Thoracic aorta (tissue), 2 donors: Measurements from ENCODE around the gene PKM. TPM values are rescaled to one million over a fixed set of nuclear protein-coding genes. Genes with fewer than 3 reads are reported as not detected.

Experiments
- ATAC-seq: fragments of 150-250 bp; one replicate; pipeline ENCODE4 v1.8.0; 2017; ENCODE audit warnings: low read depth; ENCODE audit not compliant: insufficient number of reproducible peaks, low FRiP score
- DNase-seq: peaks from one replicate; pipeline ENCODE4 v3.0.0-alpha.2; 2020; ENCODE audit warnings: low spot score
- H3K27ac ChIP-seq, 2 donors: fragments of 200-600 bp; sonication (generic); 1 replicate in 1 of 2; 2 replicates in 1 of 2; pipeline ENCODE4 v1.5.1; 2016; ENCODE audit warnings: mild to moderate bottlenecking in 2 of 2, moderate library complexity in 2 of 2
- H3K27me3 ChIP-seq: fragments of 200-600 bp; sonication (generic); replicated peaks from 2 replicates; pipeline ENCODE4 v1.6.0; 2016; ENCODE audit warnings: mild to moderate bottlenecking; ENCODE audit not compliant: insufficient read depth
- H3K36me3 ChIP-seq: fragments of 200-600 bp; sonication (generic); one replicate; pipeline ENCODE4 v1.5.1; 2016
- H3K4me1 ChIP-seq, 2 donors: fragments of 200-600 bp; sonication (generic); 1 replicate in 1 of 2; 2 replicates in 1 of 2; pipeline versions ENCODE4 v1.5.1 to v1.6.0; 2016; ENCODE audit warnings: low read depth in 2 of 2, mild to moderate bottlenecking in 1 of 2; ENCODE audit not compliant: control insufficient read depth in 1 of 2
- H3K4me3 ChIP-seq: fragments of 200-600 bp; sonication (generic); 2 replicates; pipeline ENCODE4 v1.5.1; 2016; ENCODE audit warnings: mild to moderate bottlenecking
- H3K9me3 ChIP-seq: fragments of 200-600 bp; sonication (generic); 2 replicates; pipeline ENCODE4 v1.5.1; 2016
- total RNA-seq, 2 donors: library from RNA; depleted of rRNA; stranded (reverse); fragments of >200 nt; gene quantifications; one replicate each; pipeline versions ENCODE4 v1.1.0 to v1.2.3, GENCODE V29; 2016
- TF ChIP-seq, protein P1 (sequence below): fragments of 200-600 bp; sonication (generic); IDR thresholded peaks from one replicate; pipeline ENCODE4 v1.5.1; 2019; ENCODE audit warnings: antibody characterized with exemption

The PKM gene
- total RNA-seq, 2 donors from 2014 or later, result 515 to 544 TPM

GRCh38 chr15:72272997-72273352 lies 42.0 kb upstream of the PKM start:
- H3K27me3 ChIP-seq, result no peaks in the 10 kb centered on the region
- no peaks in the 10 kb centered on the region for H3K9me3 ChIP-seq
- no peak for ATAC-seq
- H3K4me1 ChIP-seq, result peaks cover 15 to 23% of the 10 kb centered on the region in 2 donors
- TF ChIP-seq, protein P1, sequence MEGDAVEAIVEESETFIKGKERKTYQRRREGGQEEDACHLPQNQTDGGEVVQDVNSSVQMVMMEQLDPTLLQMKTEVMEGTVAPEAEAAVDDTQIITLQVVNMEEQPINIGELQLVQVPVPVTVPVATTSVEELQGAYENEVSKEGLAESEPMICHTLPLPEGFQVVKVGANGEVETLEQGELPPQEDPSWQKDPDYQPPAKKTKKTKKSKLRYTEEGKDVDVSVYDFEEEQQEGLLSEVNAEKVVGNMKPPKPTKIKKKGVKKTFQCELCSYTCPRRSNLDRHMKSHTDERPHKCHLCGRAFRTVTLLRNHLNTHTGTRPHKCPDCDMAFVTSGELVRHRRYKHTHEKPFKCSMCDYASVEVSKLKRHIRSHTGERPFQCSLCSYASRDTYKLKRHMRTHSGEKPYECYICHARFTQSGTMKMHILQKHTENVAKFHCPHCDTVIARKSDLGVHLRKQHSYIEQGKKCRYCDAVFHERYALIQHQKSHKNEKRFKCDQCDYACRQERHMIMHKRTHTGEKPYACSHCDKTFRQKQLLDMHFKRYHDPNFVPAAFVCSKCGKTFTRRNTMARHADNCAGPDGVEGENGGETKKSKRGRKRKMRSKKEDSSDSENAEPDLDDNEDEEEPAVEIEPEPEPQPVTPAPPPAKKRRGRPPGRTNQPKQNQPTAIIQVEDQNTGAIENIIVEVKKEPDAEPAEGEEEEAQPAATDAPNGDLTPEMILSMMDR, result no peak
- DNase-seq, result no peak
- H3K36me3 ChIP-seq, result peaks cover 7% of the 10 kb centered on the region
- peak overlapping the region; percentile 92 for H3K4me3 ChIP-seq
- peak overlapping the region; percentile 9 to 71 for H3K27ac ChIP-seq

DNA sequence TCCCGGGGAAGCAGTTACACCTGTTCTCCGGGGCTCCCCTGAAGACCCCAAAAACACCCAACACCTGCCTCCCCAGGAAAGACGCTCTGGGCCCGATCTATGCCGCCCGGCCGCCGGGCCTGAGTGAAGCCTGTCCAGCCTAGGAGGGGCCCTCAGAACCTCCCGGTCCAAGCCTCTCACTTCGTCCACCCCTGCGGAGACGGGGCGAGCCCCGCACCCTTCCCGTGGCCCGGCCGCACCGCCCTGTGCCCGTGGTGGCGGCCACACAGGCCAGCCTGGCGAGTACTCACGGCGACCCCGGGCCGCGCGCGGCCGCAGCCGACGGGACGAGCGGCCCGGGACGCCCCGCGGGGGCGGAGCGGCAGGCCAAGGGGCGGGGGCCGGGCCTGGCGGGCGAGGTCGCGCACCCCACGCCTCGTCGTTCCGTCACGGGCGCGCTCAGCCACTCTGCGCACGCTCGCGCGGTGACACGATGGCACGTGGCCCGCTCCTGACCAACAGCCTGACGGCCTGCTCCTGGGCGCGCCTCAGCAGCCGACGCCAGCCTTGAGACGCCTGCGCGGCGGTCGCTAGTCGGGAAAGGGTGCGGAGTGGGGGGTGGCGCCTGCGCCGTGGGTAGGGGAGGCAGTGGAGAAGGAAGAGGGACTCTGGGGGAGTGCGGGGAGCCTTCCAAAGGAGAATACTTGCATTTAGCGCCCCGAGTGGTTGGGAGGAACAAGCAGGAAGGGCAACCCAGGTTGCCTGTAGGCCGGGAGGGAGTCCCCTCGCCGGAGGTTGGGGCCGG lies 41.4 kb upstream of the PKM start, which contains the start of gene PARP6:
Gene PARP6 (minus strand): TSS at position 342 of the 784 bp plus-strand sequence. CDS start 5,077 bp downstream, outside the sequence.
- peaks cover 15 to 23% of the 10 kb centered on the region in 2 donors for H3K4me1 ChIP-seq
- peak; percentile 96 for ATAC-seq
- peak; percentile 94 for DNase-seq
- no peaks in the 10 kb centered on the region for H3K9me3 ChIP-seq
- TF ChIP-seq, protein P1, result peak; percentile 70
- H3K4me3 ChIP-seq, result peak within 1 kb of the TSS; percentile 92
- H3K27me3 ChIP-seq, result no peaks in the 10 kb centered on the region
- peaks cover 13% of the 10 kb centered on the region for H3K36me3 ChIP-seq
- peak within 1 kb of the TSS; percentile 82 to 86 for H3K27ac ChIP-seq

GRCh38 chr15:72271895-72272212 lies 40.9 kb upstream of the PKM start:
- H3K9me3 ChIP-seq, result no peaks in the 10 kb centered on the region
- H3K4me1 ChIP-seq, result peaks cover 15 to 23% of the 10 kb centered on the region in 2 donors
- H3K27ac ChIP-seq, result peak overlapping the region; percentile 82 to 86
- DNase-seq (no peak), ATAC-seq (no peak)
- H3K4me3 ChIP-seq, result peak overlapping the region; percentile 92
- H3K36me3 ChIP-seq, result peaks cover 18% of the 10 kb centered on the region
- TF ChIP-seq, protein P1, result no peak
- no peaks in the 10 kb centered on the region for H3K27me3 ChIP-seq

- ATAC-seq (no peak), DNase-seq (no peak)
- TF ChIP-seq, protein P1, result no peak
- Histone ChIP-seq H3K9me3 (no peaks in the 10 kb centered on the region), H3K4me3 (peak overlapping the region; percentile 92), H3K36me3 (peaks cover 24% of the 10 kb centered on the region), H3K27ac (peak overlapping the region in 1 of 2 donors; percentile 86), H3K27me3 (no peaks in the 10 kb centered on the region), H3K4me1 (peaks cover 15 to 23% of the 10 kb centered on the region in 2 donors)
Observed at GRCh38 chr15:72271221-72271620, 40.2 kb upstream of the PKM start.

- DNase-seq, result no peak
- Histone ChIP-seq H3K36me3 (peaks cover 39% of the 10 kb centered on the region), H3K4me3 (no peak overlapping the region), H3K9me3 (no peaks in the 10 kb centered on the region), H3K4me1 (peaks cover 15 to 23% of the 10 kb centered on the region in 2 donors), H3K27me3 (no peaks in the 10 kb centered on the region), H3K27ac (no peak overlapping the region)
- no peak for ATAC-seq
- TF ChIP-seq, protein P1, result no peak
Observed at GRCh38 chr15:72269739-72270138, 38.7 kb upstream of the PKM start.
